Measurements from ENCODE around the gene FSTL3.
"Not testable (repeated sequence)": the region's sequence is repeated elsewhere in the genome, so short reads cannot be mapped to it uniquely, and the experiment has no call there.

Gene FSTL3

DNA sequence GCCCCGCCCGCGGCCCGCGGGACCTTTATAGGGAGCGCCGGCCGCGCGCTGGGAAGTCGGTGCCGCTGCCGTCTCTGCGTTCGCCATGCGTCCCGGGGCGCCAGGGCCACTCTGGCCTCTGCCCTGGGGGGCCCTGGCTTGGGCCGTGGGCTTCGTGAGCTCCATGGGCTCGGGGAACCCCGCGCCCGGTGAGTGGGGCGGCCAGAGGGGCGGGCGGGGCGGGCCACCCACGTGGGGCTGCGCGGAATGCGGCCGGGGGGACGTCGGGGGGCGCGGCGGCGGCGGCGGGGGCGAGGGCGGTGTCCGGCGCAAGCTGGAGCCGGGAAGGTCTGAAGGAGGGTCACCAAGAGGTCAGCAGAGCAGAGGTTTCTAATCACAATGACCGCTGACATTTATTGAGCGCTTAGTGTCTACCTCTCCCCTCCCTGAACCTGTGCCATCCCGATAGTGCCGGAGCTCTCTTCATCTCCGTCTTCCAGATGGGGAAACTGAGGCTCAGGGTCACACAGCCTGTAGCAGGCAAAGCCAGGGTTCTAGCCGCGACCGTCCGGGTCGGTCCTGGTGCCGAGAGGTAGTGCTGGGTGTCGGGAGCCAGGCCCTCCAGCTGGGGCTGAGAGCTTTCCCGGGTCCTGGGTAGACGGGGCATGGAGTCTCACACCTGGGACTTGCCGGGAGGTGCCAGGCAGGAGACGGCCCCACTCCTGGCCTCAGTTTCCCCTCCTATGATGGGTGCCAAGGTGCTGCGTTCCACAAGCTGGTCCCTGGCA lies at the start of gene FSTL3:
TSS of gene FSTL3 (plus strand) at position 54 of the 767 bp plus-strand sequence. CDS start at position 86, 32 bp downstream.
- DNase-seq (ENCODE audit: low read depth in 2 of 2): no peak

DNA sequence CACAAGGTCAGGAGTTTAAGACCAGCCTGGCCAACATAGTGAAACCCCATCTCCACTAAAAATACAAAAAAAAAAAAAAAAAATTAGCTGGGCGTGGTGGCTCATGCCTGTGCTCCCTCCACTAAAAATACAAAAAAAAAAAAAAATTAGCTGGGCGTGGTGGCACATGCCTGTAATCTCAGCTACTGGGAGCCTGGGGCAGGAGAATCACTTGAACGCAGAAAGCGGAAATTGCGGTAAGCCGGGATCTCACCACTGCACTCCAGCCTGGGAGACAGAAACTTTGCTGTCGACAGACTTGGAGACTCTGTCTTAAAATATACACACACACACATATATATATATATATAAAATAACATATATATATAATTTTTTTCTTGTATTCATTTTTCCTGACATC lies 49.6 kb upstream of the FSTL3 start:
- not testable (repeated sequence) for DNase-seq (ENCODE audit: low read depth in 2 of 2)

DNA sequence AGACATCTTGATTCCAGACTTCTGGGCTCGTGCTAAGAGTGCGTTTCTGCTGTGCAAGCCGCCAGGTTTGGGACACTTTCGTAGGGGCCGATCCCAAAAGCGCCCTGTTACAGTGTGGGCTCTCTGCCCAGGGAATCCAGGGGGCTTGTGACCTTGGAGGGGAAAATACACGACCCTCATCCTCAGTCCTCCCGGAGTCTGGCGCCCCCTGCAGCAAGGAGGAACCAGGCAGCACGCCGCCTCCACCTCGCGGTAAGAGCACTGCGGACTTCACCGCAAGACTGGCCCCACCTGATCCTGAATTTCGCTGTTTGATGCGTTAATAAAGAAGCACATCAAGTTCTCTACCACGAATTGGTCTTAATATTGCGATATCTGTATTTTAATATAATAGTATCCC lies 48.0 kb upstream of the FSTL3 start:
- no peak for DNase-seq (ENCODE audit: low read depth in 2 of 2)

DNA sequence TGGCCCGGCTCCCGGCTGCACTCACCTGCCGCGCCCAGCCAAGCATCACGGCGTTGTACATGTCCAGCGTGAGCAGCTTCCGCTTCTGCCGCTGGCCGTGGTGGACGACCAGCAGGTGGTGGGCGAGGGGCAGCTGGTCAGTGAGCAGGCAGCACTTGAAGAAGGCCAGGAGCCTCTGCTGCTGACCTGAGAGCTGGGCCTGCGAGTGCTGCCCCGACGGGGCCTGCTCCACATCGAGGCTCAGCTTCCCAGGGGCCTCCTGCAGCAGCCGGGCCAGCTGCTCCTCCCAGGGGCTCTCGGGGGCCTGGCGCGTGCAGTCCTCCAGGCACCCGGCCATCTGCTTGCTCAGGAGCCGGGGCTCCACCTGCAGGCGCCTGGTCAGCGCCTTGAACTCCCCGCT lies 46.7 kb upstream of the FSTL3 start:
- not testable (repeated sequence) for DNase-seq (ENCODE audit: low read depth in 2 of 2)

DNA sequence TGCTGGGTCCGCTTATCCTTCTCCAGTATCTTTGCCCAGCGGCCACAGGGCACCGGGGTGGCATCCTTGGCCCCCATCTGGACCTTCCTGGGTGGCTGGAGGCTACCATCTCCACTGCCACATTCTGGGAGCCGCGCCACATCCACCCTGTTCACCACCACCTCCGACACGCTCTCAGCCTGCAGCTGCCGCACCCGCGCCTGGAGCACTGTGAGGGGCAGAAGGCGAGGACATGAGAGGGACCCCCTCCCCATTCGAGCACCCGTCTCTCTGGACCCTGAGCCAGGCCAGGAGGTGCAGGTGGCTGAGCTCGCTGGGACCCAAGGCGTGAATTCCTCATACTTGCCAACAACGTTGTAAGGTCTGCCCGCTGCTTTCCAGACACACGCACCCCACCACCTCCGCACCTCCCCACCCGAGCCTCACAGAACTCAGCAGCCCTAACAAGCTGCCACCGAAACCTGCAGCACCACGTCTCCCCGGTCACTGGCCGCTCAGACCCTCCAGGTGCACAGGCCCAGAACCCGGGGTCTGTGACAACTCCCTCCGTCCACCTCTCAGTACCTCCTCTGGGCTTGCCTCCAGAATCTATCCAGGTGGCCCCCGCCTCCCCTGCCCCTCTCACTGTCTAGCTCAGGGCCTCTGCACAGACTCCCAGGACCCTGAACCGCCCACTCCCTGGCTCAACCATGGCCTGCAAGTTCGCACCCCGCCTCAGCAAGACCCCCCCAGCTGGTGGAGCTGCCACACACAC lies 46.1 kb upstream of the FSTL3 start:
- no peak for DNase-seq (ENCODE audit: low read depth in 2 of 2)

DNA sequence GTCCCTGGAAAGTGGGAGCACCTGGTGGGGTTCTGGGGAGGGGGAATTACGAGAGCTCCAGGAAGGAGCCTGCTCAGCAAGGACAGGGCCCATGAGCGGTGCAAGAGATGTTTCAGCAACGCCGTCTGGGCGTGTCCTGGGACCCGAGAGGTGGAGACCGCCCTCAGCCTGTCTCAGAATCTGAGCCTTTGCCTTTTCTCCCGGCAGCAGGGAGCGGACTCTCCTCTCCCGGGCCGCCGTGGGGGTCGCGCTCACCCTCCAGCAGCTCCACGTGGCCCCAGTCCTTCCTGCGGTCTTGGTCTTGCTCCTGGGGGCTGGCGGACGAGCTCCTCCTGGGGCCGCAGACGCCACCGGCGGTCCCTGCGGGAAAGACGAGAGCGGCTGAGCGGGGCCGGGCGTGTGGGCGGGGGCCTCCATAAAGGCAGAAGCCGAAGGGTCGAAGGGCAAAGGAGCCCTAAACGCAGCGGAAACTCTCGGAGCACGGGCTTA lies 43.6 kb upstream of the FSTL3 start:
- DNase-seq (ENCODE audit: low read depth in 2 of 2): peak in 1 of 2 experiments; percentile 42

DNA sequence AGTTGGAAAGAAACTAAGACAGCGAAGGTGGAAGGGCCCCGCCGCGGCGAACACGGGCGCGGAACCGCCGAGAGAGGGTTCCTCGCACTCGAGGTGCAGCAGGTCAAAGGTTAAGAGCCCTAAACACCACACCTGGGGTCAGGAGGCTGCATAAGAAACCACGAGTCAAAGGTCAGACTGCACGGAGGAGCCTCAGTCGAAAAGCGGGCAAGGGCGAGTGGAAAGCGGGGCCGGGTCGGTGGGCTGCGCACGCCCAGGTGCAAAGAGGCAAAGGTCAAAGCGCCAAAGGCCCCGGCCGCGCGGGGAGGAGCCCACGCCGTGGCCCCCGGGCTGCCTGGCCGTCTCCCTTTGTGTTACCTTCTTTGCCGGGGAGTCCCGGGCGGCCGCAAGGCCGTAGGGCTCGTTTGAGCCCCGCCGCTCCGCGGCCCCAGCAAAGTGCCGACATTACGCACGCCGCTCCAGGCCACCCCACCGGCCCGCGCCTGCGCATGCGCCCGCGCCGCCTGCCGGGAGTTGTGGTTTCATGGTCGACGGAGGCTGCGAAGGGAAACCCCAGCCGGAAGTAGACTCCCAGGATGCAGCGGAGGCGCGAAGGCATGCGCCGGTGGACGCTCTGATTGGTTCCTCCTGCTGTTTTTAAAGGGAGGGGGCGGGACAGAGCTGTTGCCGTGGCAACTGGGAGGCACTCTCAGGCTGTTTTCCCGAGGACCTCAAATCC lies 43.0 kb upstream of the FSTL3 start, which contains the start of gene POLRMT:
TSS of gene POLRMT (minus strand) at position 470 of the 718 bp plus-strand sequence. CDS start at position 445, 25 bp downstream.
- DNase-seq (ENCODE audit: low read depth in 2 of 2): peak; percentile 91 to 94

DNA sequence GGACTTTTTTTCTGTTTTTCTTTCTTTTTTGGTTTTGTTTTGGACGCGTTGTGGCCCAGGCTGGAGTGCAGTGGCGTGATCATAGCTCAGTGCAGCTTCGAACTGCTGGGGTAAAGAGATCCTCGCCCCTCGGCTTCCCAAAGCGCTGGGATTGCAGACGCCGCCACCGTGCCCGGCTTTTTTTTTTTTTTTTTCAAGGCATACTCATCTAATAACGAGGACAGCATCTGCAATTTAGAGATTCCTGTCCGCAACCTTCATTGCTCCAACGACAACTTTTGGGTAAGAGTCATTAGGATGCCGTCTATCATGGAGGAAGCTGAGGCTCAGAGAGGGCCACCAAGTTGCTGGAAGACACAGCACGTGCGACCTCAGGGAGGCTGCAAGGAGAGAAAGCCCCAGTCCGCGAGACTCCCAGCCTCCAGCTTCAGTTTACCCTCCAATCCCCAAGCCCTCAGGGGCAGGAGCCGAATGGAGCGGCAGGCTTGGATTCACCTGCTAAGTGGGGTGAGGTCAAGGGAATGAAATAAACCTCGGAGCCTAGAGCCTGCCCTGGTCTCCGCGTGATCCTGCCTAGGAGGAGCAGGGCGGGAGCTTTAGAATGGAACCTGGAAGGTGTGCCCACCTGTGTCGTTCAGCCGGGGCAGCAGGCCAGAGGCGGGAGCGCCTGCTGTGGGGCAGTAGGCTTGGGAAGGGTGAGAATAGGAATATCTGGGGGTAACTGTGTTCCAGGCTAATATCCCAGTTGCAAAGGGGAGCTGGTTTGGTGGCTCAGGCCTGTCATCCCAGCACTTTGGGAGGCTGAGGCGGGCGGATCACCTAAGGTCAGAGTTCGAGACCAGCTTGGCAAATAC lies 42.2 kb upstream of the FSTL3 start:
- DNase-seq (ENCODE audit: low read depth in 2 of 2): no peak

DNA sequence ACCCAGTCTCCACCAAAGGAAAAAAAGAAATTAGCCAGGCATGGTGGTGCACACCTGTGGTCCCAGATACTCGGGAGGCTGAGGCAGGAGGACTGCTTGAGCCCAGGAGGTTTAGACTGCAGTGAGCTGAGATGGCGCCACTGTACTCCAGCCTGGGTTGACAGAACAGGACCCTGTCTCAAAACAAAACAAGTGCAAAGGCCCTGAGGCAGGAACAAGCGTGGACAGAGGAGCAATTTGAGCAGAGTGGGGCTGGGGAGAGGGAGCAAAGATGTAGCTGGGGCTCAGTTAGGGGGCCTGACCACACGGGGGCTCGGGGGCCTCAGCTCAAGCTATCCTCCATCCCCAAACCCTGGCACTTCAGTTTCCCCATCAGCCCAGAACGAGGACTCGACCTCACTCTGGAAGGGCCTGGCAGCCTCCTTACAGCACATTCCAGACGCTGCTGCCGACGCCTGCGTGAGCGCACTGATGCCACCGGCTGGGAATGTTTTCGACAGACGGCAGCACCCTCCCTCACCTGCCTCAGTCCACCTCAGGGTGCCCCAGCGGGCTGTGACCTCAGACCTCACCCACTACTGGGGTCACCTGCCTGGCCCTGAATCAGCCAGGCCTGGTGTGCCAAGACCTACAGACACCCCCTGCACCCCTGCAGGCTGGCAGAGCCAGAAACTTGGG lies 41.1 kb upstream of the FSTL3 start:
- DNase-seq (ENCODE audit: low read depth in 2 of 2): no peak

DNA sequence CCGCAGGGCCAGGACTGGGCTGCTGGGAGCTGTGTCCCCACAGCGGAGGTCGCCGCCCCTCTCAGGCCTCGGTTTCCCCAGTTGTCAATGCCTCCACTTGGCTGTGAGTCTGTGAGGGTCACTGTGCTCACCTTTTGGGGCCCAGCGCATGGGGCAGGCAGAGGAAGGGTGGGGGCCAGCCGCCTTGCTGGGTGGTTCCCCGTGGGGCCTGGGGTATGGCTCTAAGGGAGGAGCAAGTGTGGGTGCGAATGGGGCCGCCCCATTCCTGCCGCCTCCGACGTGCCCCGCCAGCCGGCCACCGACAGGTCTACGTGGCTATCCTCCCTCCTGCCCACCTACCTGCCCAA lies 37.3 kb upstream of the FSTL3 start:
- DNase-seq (ENCODE audit: low read depth in 2 of 2): no peak

DNA sequence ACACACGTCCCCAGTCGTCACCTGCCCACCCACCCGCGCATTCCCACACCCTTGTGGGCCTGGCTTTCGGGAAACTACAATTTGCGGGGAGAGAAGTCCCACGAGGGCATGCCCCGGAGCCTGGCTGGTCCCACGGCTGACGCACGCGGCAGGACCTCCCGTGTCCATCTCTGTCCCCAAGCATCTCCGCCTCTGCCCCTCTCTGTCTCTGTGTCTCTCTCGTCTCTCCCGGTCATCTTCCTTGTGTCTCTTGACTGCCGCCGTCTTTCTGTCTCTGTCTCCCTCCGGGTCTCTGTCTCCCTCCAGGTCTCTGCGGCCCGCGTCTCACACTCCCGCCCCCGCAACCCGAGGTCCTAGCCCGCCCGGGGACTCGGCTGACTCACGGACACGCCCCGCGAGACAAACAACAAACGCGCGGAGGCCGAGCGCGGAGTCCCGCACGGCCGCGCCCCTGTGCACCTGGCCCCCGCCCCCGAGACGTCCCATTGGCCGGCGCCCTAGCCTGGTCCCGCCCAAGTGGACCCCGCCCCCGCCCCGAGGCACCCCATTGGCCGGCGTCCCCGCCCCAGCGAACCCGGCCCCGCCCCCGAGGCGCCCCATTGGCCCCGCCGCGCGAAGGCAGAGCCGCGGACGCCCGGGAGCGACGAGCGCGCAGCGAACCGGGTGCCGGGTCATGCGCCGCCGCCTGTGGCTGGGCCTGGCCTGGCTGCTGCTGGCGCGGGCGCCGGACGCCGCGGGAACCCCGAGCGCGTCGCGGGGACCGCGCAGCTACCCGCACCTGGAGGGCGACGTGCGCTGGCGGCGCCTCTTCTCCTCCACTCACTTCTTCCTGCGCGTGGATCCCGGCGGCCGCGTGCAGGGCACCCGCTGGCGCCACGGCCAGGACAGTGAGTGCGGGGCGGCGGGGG lies 36.7 kb upstream of the FSTL3 start, which contains the start of gene FGF22:
TSS of gene FGF22 (plus strand) at position 627 of the 908 bp plus-strand sequence. CDS start at position 674, 47 bp downstream.
- DNase-seq (ENCODE audit: low read depth in 2 of 2): peak; percentile 89 to 93

DNA sequence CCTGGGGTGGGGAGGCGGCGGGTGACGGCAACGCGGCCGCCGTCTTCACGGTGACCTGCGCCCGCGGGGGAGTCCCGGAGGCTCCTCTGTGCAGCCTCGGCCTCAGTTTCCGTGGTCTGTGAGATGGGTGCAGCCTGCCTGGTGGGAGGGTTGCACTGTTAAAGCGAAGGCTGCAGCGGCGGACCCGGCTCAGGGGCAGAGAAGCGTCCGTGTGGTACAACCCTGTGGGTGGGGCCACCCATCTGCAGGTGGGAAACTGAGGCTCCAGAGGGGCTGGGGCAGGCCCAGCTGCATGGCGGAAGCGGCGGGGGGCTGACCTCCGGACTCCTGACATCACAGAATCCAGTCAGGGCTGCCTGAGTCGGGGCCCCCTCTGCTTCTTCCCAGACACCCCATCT lies 36.0 kb upstream of the FSTL3 start:
- DNase-seq (ENCODE audit: low read depth in 2 of 2): no peak

DNA sequence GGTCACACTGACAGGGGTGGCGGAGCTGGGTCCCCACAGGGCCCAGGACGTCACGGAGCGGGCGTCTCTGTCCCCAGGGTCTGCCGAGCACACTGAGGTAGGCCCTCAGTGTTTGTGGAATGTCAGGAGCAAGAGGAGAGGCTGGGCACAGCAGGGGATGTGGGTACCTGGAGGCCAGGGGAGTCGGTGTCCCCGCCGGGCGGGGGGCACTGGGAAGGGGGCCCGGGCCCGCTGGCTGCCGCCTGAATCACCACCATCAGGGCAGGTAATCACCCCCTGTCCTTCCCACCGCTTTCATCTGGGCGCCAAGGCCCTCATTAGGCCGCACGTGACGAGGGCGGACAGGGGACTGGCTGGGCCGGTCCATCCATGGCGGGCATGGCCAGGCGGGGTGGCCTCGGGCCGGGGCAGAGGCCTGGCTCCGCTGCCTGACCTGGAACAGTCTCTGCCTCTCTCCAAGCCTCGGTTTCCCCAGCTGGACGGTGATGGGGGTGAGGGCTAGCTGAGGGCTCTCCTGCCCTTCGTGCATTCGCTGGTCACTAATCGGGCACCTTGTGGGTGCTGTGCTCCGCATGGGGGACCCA lies 35.5 kb upstream of the FSTL3 start:
- no peak for DNase-seq (ENCODE audit: low read depth in 2 of 2)

DNA sequence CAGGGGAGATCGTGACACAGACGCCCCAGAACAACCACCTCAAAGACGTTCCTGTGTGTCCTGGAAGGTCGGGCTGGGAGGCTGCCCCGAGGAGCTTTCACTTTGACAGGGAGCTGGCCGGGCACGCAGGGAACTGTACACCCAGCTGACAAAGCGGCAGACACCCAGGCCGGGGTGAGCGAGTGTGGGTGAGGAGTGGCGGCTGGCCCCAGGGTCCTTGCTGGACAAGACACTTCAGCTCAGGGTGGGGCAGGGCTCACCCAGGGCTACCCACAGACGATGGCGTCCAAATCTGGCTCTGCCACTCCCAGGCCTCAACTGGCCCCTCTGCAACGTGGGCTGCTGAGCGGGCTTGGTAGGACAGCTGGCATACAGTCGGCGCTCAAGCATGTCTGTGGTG lies 34.5 kb upstream of the FSTL3 start:
- no peak for DNase-seq (ENCODE audit: low read depth in 2 of 2)

DNA sequence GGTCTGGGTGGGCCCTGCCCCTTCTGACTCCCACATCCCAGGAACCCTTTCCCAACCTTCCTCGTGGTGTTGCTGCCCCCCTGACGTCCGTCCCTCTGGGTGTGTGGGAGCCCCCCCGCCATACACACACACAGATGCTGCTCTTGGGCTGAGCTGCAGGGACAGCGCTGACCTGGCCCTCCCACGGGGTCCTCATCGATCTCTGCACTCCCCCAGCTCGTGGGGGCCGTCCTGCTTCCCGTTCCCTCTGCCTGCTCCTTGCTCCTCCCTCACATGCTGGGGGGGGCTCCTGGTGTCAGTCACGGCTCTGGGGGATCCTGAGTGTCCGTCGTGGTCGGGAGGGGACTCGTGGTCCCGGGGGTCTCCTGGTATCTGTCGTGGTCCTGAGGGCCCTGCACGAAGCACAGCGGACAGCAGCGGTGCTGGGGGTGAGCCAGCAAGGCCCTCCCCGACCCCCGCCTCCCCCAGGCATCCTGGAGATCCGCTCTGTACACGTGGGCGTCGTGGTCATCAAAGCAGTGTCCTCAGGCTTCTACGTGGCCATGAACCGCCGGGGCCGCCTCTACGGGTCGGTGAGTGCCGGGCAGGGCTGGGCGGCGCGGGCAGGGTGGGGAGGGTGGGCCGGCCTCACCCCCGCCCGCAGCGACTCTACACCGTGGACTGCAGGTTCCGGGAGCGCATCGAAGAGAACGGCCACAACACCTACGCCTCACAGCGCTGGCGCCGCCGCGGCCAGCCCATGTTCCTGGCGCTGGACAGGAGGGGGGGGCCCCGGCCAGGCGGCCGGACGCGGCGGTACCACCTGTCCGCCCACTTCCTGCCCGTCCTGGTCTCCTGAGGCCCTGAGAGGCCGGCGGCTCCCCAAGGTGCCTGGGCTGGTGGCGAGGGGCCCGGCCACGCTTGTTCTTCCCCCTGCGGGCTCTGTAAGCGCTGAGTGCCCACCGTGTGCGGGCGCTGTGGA lies 33.1 kb upstream of the FSTL3 start:
- DNase-seq (ENCODE audit: low read depth in 2 of 2): no peak

DNA sequence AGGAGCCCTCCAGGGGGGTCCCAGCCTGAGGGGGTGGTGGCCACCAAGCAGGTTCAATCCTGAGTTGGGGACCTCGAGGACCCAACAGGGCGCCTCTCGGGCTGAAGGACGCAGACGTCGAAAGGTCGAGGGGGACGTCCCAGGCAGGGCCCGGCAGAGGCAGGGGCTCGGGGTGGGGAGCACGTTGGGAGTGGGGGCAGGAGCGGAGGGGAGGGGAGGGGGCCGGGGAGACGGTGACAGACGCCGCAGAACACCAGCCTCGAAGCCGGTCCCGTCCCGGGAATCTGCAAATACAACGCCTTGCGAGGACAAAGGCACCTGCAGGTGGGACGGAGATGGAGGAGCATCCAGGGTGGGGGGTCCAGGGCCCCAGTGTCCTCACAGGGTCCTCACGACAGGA lies 32.5 kb upstream of the FSTL3 start:
- DNase-seq (ENCODE audit: low read depth in 2 of 2): no peak

DNA sequence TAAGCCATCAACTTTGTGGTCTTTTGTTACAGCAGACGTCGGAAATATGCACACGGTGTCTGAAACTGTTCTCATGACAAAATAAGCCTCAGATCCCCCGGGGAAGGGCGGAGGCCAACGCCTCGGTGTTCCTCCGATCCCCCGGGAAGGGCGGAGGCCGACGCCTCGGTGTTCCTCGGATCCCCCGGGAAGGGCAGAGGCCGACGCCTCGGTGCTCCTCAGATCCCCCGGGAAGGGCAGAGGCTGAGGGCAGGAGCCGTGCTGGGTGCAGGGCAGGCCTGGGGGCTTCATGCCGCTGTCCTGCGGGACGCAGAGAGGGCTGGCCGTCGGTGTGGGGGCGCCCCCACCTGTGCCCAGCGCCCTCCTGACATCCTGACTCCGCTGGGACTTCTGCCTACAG lies 31.8 kb upstream of the FSTL3 start:
- DNase-seq (ENCODE audit: low read depth in 2 of 2): no peak

DNA sequence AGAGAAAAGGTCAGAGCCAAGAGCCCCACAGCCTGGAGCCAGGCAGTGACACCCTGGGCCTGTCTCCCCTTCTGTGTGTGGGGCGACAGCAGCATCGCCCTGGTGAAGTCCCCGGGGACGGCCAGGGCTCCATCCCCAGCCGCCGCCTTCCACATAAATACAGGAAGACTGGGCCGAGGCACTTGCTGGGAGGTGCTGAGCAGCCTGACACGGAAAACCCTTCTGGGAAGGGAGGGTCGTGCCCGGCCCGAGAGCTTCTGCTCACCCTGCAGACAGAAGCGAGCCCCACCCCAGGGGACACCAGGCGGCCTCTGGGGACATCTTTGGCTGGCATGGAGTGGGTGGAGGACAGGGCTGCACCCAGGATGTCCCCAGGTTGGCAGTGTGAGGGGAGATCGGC lies 31.4 kb upstream of the FSTL3 start:
- no peak for DNase-seq (ENCODE audit: low read depth in 2 of 2)
